Hepatic stellate cell (primary cell): ENCODE results near the gene CDH26.
A peak's percentile ranks its signal among the peaks of the same experiment; 100 is the strongest.

Experiments used
- DNase-seq: peaks from one replicate; pipeline ENCODE4 v3.0.0; 2011; ENCODE audit warnings: low spot score

The CDH26 gene

GRCh38 chr20:60046860-60047259 lies 88.6 kb downstream of the CDH26 start:
- DNase-seq: no peak

- DNase-seq: no peak
Measured at GRCh38 chr20:60048634-60049521, 90.7 kb downstream of the CDH26 start.

GRCh38 chr20:60049601-60050000 lies 91.4 kb downstream of the CDH26 start:
- DNase-seq: no peak

DNA sequence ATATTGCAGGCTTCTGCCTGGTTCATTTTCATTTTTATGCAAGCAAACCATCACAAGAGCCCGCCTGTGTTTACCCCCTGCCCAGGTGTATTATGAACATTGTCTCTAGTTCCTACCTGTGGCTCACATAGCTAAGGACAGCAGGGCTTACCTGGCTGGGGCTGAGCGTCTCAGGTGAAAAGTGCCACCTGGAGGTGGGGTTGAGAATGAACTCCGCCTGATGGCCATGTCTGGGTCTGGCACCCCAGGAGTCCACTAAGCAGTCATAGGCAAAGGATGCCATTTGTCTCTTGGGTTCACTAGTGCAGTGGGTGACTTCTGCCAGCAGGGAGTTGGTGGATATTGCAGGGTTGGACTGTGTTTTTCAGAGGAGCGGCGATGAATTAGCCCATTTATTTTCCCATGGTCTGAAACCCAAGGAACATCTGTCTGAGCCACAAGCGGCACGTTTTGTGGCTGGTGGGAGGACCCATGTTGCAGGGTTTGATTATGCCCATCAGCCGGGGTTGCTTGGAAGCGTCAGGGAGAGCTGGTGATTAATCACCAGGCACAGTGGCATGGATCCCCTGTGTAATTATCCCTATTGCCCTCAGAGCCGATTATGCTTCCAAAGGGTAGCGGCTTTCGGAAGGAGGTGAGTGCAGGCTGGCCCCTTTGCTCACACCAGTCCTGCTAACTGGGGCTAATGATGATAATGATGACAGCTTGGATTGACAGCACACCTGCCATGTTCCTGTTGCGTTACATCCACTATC lies 92.1 kb downstream of the CDH26 start:
- DNase-seq: no peak

DNA sequence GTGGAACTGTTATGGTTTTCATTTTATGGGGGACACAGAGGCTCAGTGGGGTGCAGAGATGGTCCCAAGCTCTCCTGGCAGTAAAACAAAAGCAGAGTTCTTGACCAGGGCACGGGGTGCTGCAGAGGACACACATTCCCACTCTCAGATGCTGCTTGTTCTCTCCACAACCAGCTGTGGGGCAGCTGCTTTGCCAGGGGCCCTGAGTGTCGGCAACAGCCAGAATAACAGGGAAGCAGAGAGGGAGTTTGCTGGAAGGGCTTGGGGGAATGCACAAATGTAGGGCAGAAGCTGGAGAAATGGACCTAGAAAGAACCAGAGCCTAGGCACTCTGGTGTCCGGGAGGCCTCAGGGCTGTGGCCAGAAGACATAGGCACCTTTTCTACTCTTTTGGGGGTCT lies 93.7 kb downstream of the CDH26 start:
- no peak for DNase-seq

DNA sequence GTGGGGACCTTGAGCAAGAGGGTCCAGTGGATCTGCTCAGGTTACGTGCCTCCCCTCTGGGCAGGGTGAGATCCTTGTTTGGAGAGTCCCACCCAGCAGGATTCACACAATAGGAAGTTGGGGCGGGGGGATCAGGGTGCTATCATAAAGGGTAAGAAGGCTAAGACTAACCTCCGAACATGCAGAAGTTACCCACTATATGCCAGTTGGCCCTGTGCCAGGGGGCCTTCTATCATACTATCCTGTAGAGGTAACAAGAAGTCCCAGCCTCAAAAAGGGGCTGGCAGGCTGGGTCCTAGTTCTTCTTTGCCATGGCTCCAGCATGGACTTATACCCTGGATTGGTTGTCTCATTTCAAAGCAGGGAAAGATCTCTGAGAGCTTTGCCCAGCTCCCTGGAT lies 94.1 kb downstream of the CDH26 start:
- DNase-seq: no peak

DNA sequence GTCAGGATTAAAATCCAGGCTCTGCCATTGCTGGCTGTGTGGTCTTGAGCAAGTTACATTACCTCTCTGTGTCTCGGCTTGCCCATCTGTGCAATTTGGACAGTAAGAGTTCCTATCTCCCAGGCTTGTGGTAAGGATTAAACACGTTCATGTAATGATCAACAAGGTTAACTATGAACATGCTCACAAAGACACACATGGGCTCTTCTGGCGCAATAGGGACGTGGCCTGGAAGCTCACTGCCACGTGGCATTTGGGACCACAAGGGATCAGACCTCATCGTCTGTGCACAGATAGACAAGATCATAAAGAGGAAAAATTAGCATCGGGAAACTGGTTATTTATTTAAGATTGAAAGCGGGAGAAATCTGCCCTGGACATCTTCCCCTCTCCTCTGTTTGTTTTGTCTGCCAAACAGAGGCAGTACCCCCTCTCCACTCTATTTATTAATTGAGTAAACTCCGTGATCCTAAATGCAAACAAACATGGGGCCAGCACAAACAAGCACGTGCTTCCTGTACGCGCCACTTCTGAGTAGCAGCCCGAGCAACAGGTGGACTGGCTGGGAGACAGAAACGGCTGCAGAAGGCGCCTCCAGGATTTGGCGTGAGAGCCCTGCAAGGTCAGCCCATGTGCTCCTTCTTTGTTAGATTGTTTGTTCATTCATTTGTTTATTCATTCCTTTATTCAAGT lies 95.0 kb downstream of the CDH26 start:
- no peak for DNase-seq

GRCh38 chr20:60053818-60054190 lies 95.6 kb downstream of the CDH26 start:
- DNase-seq: no peak

- DNase-seq: no peak
Measured at GRCh38 chr20:60054716-60055634, 96.8 kb downstream of the CDH26 start.

- no peak for DNase-seq
Measured at GRCh38 chr20:60055740-60056139, 97.5 kb downstream of the CDH26 start.

DNA sequence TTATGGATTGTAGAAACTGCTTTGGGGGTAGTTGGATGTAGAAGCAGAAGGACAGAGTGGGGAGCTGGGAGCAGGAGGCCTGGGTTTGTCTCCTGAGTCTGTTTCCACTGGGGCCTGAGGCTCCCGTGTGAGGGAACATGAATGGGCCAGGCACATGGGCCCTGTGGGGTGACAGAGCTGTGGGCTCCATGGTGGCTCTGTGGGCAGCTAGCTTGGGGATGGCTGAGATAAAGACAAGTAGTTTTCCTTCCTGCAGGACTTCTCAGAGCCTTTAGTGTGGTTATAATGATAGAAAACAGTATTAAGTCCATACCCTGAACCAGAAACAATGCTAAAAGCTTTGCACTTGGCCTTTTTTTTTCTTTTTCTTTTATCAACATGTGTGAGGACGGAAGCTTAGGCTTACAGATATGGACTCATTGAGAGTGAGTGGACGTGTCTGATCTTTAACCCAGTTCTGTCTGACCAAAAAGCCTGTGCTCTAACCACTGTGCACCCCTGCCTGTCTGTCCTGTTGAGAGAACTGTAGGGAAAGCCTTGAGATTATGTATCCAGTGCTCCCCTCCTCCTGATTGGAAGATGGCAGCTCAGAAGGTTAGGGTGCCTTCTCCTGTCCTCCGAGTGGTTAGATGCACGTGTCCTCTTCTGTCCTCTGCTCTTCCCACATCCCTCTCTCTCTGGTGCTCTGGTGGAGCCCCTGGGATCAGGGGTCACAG lies 98.3 kb downstream of the CDH26 start:
- DNase-seq: no peak

GRCh38 chr20:60057123-60057865 lies 99.1 kb downstream of the CDH26 start:
- peak; percentile 67 for DNase-seq

DNA sequence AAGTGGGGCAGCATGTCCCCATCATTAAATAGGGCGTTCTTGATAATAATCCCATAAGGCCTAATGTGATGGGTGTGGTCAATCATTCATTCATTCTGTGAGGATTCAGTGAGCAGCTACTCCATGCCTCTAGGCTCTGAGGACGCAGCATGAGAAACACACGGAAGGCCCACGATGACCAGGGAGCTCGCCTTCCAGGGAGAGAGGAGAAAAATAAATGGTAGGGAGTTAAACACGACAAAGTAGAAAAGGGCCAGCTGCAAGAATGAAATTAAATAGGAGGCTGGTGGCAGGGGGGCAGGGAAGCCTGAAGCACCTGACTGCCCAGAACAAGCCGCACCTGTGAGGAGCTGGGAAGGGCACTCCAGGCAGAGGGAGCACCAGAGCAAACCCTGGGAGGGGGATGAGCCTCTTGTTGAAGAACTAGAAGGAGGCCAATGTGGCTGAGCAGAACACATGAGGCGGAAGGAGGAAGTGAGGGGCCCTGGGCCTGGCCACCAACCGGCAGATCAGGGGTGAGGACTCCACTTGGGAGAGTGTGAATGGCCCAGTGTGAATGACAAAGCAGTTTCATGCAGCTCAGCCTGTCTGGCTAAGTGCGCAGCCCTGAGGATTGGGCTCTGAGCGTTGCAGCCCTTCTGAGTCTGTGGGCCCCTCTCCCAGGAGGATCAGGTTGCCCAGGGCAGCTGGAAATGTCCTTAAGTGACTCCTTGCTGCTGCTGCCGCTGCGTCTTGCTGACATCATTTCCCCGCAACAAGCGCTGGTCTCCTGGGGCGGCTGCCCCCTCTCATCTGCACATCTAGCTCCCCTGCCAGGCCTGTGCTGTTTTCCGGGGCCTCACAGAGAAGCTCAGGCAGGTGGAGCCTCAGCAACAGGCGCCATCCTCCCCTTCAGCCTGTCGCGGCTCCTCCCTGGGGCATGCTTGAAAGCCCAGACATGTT lies 99.9 kb downstream of the CDH26 start:
- DNase-seq: no peak

DNA sequence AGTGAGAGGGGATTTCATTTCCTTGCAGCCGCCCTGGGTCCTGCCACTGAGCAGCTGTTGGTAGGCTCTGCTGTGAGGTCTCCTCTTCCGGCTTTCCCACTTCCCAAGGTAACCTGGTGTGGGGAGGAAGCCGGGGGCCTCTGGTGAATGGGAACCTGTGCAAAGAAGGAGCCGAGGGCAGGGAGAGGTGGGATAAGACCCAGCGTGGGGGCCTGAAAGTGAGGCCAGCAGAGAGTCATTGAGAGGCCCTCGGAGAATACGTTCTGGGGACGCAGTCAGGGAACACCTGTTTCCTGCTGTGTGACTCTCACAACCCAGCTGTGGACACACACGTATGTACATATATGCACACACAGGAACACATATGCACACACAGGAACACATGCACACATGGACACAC lies 100.7 kb downstream of the CDH26 start:
- no peak for DNase-seq

- DNase-seq: no peak
Measured at GRCh38 chr20:60060006-60060557, 101.9 kb downstream of the CDH26 start.

DNA sequence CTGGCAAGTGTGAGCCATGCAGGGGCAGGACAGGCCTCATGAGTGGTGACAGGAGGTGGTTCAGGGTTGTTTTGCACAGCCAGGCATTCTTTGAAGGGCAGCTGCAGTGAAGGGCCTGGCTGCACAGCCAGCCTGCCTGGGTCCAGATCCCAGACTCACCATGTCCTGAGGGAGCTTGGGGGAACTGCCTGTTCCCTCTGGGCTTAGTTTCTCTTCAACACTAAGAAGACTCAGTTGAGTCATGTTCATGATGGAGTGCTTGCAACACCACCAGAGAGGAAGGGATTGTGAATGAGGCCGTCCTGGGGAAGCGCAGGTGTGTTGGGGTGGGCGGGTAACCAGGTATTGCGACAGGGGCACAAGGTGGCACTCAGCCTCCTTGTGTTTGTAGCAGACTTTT lies 102.4 kb downstream of the CDH26 start:
- DNase-seq: no peak

DNA sequence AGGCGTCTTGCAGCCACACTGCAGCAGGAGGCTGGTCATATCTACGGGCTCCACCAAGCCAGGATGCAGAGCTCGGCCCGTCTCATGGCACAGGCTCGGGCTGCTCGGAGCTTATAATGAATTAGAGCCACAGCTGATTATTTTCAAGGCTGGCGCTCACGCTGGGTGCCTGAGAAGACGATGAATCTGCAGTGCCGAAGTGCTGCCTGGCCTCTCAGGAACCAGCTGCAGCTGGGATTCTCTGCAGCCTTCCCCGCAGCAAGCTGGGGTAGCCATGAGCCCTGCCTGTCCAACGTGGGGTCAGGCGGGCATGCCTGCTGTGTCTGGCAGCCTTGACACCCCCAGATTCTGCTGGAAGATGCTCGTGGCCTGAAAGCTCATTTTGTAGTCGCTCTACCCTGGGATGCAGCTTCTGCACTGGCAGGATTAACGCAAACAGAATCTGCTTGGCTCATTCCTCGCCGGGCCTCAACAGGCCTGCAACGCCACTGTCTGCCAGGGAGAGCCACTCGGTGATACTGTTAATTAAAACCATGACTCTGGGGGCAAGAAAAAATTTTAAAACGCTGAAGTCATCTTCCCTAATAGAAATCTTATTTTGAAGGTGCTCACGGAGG lies 104.3 kb downstream of the CDH26 start:
- peak; percentile 64 for DNase-seq

- peak; percentile 90 for DNase-seq
Measured at GRCh38 chr20:60063048-60063451, 104.8 kb downstream of the CDH26 start.
